HepG2 (cell line): ENCODE results near the gene DIAPH1. TPM values are rescaled to one million over a fixed set of nuclear protein-coding genes. Genes with fewer than 3 reads are reported as not detected.

ENCODE experiments used
- ATAC-seq: fragments of 200-7000 bp; cut with Tn5 transposase; 3 replicates; pipeline ENCODE4 v1.9.1; 2020; ENCODE audit warnings: mild to moderate bottlenecking, moderate library complexity
- BruUV-seq: library from RNA; stranded (reverse); fragments of 400-500 nt; replicated peaks from 2 replicates; lab custom pipeline; 2021; lab: Mats Ljungman, UMichigan
- CTCF ChIA-PET: fragments of 300-600 bp; formaldehyde crosslinking; extraction: SDS; loops from one replicate; lab custom pipeline; 2021; ENCODE audit warnings: low total read pairs, inconsistent platforms, low intra/inter-chr PET ratio; lab: Yijun Ruan, JAX
- POLR2A ChIA-PET: fragments of 350-600 bp; sonication (Branson Sonifier 250); formaldehyde crosslinking; loops from one replicate; lab custom pipeline; 2020; ENCODE audit warnings: antibody characterized with exemption, inconsistent platforms; lab: Yijun Ruan, JAX
- DNase-seq: peaks from one replicate; pipeline ENCODE4 v3.0.0-alpha.2; 2015; ENCODE audit warnings: low spot score
- FAIRE-seq: peaks from 3 replicates; lab custom pipeline; 2011; peaks lifted over from hg19 to GRCh38; lab: Jason Lieb, UNC
- H2AFZ ChIP-seq: one replicate; pipeline ENCODE4 v1.6.1; 2011; ENCODE audit warnings: low read length, inconsistent platforms
- H3K27ac ChIP-seq: fragments of 300-600 bp; 3 replicates; pipeline ENCODE4 v1.8.0; 2011; ENCODE audit warnings: mixed run types, mild to moderate bottlenecking, mixed read lengths, low read length, inconsistent platforms; ENCODE audit not compliant: insufficient read depth; ENCODE audit errors: extremely low read length
- H3K27me3 ChIP-seq, 2 experiments: fragments of 200-600 bp in 1 of 2; 2 replicates in 1 of 2; 3 replicates in 1 of 2; pipeline versions ENCODE4 v1.6.0 to v1.8.0; 2011; ENCODE audit warnings: low read length in 2 of 2, mild to moderate bottlenecking in 2 of 2, moderate library complexity in 2 of 2, inconsistent platforms in 1 of 2; ENCODE audit not compliant: insufficient read depth in 2 of 2, control insufficient read depth in 1 of 2
- H3K36me3 ChIP-seq, 2 experiments: fragments of 200-600 bp in 1 of 2; replicated peaks in 1 of 2; 2 replicates in 1 of 2; 3 replicates in 1 of 2; pipeline versions ENCODE4 v1.5.1 to v1.8.0; 2011; ENCODE audit warnings: low read length in 2 of 2, inconsistent platforms in 1 of 2; ENCODE audit not compliant: insufficient read depth in 2 of 2, control insufficient read depth in 1 of 2
- H3K4me1 ChIP-seq: 2 replicates; pipeline ENCODE4 v1.5.1; 2012; ENCODE audit warnings: low read length, inconsistent platforms; ENCODE audit not compliant: insufficient read depth
- H3K4me2 ChIP-seq: 2 replicates; pipeline ENCODE4 v1.6.0; 2011; ENCODE audit warnings: low read depth, low read length, inconsistent platforms
- H3K4me3 ChIP-seq, 3 experiments: fragments of 200-600 bp in 1 of 3; sonication (generic), shearing (Covaris generic) in 1 of 3; replicated peaks in 1 of 3; 2 replicates each; pipeline ENCODE4 v1.5.1; 2011 to 2016; ENCODE audit warnings: low read length in 3 of 3, inconsistent platforms in 2 of 3, low read depth in 2 of 3, mild to moderate bottlenecking in 2 of 3, control low read depth in 1 of 3, mixed read lengths in 1 of 3; ENCODE audit not compliant: insufficient read depth in 1 of 3
- H3K79me2 ChIP-seq: one replicate; pipeline ENCODE4 v1.6.1; 2011; ENCODE audit warnings: low read length, inconsistent platforms; ENCODE audit not compliant: insufficient read depth
- H3K9ac ChIP-seq: 2 replicates; pipeline ENCODE4 v1.6.0; 2011; ENCODE audit warnings: mild to moderate bottlenecking, low read depth, low read length, inconsistent platforms; ENCODE audit not compliant: insufficient read depth
- H3K9me3 ChIP-seq: 2 replicates; pipeline ENCODE4 v1.5.1; 2012; ENCODE audit warnings: mild to moderate bottlenecking, low read length
- H4K20me1 ChIP-seq: 2 replicates; pipeline ENCODE4 v1.6.0; 2011; ENCODE audit warnings: inconsistent platforms, mild to moderate bottlenecking, low read length, moderate library complexity; ENCODE audit not compliant: insufficient read depth
- EED ChIP-seq: sonication (generic); formaldehyde crosslinking; IDR thresholded peaks from 2 replicates; pipeline ENCODE4 v1.5.0; 2020; ENCODE audit warnings: mild to moderate bottlenecking, missing genetic modification reagents
- HDAC2 ChIP-seq: sonication (generic); formaldehyde crosslinking; IDR thresholded peaks from 2 replicates; pipeline ENCODE4 v1.4.0; 2020; ENCODE audit warnings: missing genetic modification reagents
- KLF12 ChIP-seq: sonication (generic); formaldehyde crosslinking; IDR thresholded peaks from 2 replicates; pipeline ENCODE4 v1.4.0; 2020; ENCODE audit warnings: missing genetic modification reagents, borderline replicate concordance
- KLF16 ChIP-seq, 2 experiments: sonication (generic) in 1 of 2; formaldehyde crosslinking in 1 of 2; IDR thresholded peaks; 2 replicates each; pipeline versions ENCODE4 v1.6.1 to v1.8.0; 2016 to 2023; ENCODE audit warnings: missing genetic modification reagents in 2 of 2, missing compliant biosample characterization in 1 of 2
- MATR3 ChIP-seq: sonication (generic); formaldehyde crosslinking; IDR thresholded peaks from 2 replicates; pipeline ENCODE4 v1.4.0; 2020; ENCODE audit warnings: missing genetic modification reagents
- MED1 ChIP-seq: sonication (generic); formaldehyde crosslinking; IDR thresholded peaks from 2 replicates; pipeline ENCODE4 v1.4.0; 2020; ENCODE audit warnings: missing genetic modification reagents
- MED8 ChIP-seq: sonication (generic); formaldehyde crosslinking; IDR thresholded peaks from 2 replicates; pipeline ENCODE4 v1.8.1; 2023; ENCODE audit warnings: mild to moderate bottlenecking, missing genetic modification reagents; ENCODE audit not compliant: insufficient replicate concordance
- MNT ChIP-seq: fragments of 450-650 bp; IDR thresholded peaks from 2 replicates; pipeline ENCODE4 v1.6.1; 2016
- NPAS2 ChIP-seq: sonication (generic); formaldehyde crosslinking; IDR thresholded peaks from 2 replicates; pipeline ENCODE4 v1.8.0; 2022; ENCODE audit warnings: mild to moderate bottlenecking, missing genetic modification reagents, borderline replicate concordance
- RFX1 ChIP-seq: fragments of 450-650 bp; IDR thresholded peaks from 2 replicates; pipeline ENCODE4 v1.6.1; 2017
- SNRNP70 ChIP-seq: fragments of 200-400 bp; formaldehyde crosslinking; IDR thresholded peaks from 2 replicates; pipeline ENCODE4 v1.6.1; 2017; ENCODE audit warnings: mild to moderate bottlenecking, low read depth, low read length, moderate library complexity
- ZNF264 ChIP-seq: sonication (generic); formaldehyde crosslinking; IDR thresholded peaks from 2 replicates; pipeline ENCODE4 v1.4.0; 2020; ENCODE audit warnings: missing genetic modification reagents
- ZNF550 ChIP-seq: sonication (generic); formaldehyde crosslinking; IDR thresholded peaks from 2 replicates; pipeline ENCODE4 v1.4.0; 2020; ENCODE audit warnings: mild to moderate bottlenecking, missing genetic modification reagents, borderline replicate concordance
- ZSCAN21 ChIP-seq: sonication (generic); formaldehyde crosslinking; IDR thresholded peaks from 2 replicates; pipeline ENCODE4 v1.8.0; 2022; ENCODE audit warnings: mild to moderate bottlenecking, missing genetic modification reagents, moderate library complexity, borderline replicate concordance
- WGBS: methylation state at CpG from one replicate; pipeline ENCODE4 v1.1.6; 2017; ENCODE audit warnings: low lambda C conversion rate; 5-methylcytosine and 5-hydroxymethylcytosine counted together
- in situ Hi-C: cut with HindIII; loops from 2 replicates; pipeline ENCODE4 v1.10.0; 2017; ENCODE audit warnings: low pct_unique_long_range_greater_than_20kb; ENCODE audit not compliant: extremely low pct_ligation_motif_present
- intact Hi-C: fragments of 100-400 bp; cut with micrococcal nuclease; formaldehyde crosslinking; loops from one replicate; pipeline ENCODE4 v1.10.0; 2022; ENCODE audit not compliant: unreplicated experiment
- polyA plus RNA-seq, 8 experiments: library from polyadenylated mRNA; depleted of rRNA in 3 of 8; stranded (reverse) in 7 of 8; unstranded in 1 of 8; fragments of >200 nt; fragmentation: Illumina TruSeq in 4 of 8; extraction: Trizol in 4 of 8; gene quantifications; 2 replicates each; pipeline versions ENCODE4 v1.2.1 to v1.2.3, GENCODE V29; 2011 to 2016; ENCODE audit warnings: low read depth in 4 of 8, missing spikeins in 1 of 8, mixed read lengths in 1 of 8; ENCODE audit not compliant: insufficient read depth in 1 of 8
- total RNA-seq, 5 experiments: library from RNA; depleted of rRNA; stranded (reverse); fragments of >200 nt; fragmentation: Illumina TruSeq; extraction: Trizol; gene quantifications; 2 replicates each; pipeline ENCODE4 v1.2.3, GENCODE V29; 2016; ENCODE audit warnings: low read depth in 1 of 5
- TF ChIP-seq, protein P1 (sequence below): sonication (generic); formaldehyde crosslinking; IDR thresholded peaks from 2 replicates; pipeline ENCODE4 v1.5.0; 2020; ENCODE audit warnings: missing genetic modification reagents
- TF ChIP-seq, protein P2 (sequence below): sonication (generic); formaldehyde crosslinking; IDR thresholded peaks from 2 replicates; pipeline ENCODE4 v1.8.1; 2023; ENCODE audit warnings: mild to moderate bottlenecking, missing genetic modification reagents
- TF ChIP-seq, protein P3 (sequence below): sonication (generic); formaldehyde crosslinking; IDR thresholded peaks from 2 replicates; pipeline ENCODE4 v1.5.0; 2020; ENCODE audit warnings: mild to moderate bottlenecking, missing genetic modification reagents

The DIAPH1 gene
- total and polyA plus RNA-seq, 2 of the 13 experiments (the other 11 are each of a cell fraction or from before 2014, with no cell fraction given) = 25.1 to 33.9 TPM

DNA sequence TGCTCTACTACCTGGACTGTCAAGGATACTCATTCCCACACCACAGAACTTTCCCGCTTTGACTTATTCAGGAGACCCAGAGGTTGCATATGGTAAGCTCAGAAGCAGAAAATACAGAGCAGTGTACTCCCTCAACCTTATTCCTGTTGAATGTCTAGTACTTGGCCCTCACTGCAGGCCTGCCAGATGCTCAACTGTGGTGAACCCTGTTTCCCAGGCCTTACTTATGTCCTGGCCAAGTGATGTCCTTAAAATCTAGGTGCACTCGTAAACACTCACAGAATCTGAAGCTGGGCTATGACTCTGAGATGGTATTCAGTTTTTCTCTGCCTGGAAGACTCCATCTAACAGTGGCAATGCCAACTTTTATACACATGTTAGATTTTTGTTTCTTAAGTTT lies 21.0 kb downstream of the DIAPH1 start:
- ATAC-seq (no peak), DNase-seq (no peak), FAIRE-seq (no peak)
- ChIA-PET CTCF (no interaction called here), POLR2A (interaction anchor here (1.3 to 1.7 kb wide), 2 partner anchors 19 to 34 kb away, joined by 4 to 6 read pairs; no protein-coding TSS in a partner anchor)
- no TSS peak for BruUV-seq
- no peaks in the 10 kb centered on the region for H3K27me3 ChIP-seq
- no peak overlapping the region for H3K9ac ChIP-seq
- H2AFZ ChIP-seq = no peak overlapping the region
- peaks cover 68% of the 10 kb centered on the region for H3K79me2 ChIP-seq
- H3K36me3 ChIP-seq = peaks cover 0 to 22% of the 10 kb centered on the region in 2 experiments; a peak in 4 of 5 replicates
- H3K4me1 ChIP-seq = peaks cover 32% of the 10 kb centered on the region
- no peak overlapping the region for H3K27ac ChIP-seq
- in situ Hi-C loops = no loop called here
- no peak overlapping the region for H3K4me2 ChIP-seq
- H4K20me1 ChIP-seq = no peaks in the 10 kb centered on the region
- no peak overlapping the region for H3K4me3 ChIP-seq
- intact Hi-C loops = no loop called here
- TF ChIP-seq RFX1 = no peak
- TF ChIP-seq, protein P1, sequence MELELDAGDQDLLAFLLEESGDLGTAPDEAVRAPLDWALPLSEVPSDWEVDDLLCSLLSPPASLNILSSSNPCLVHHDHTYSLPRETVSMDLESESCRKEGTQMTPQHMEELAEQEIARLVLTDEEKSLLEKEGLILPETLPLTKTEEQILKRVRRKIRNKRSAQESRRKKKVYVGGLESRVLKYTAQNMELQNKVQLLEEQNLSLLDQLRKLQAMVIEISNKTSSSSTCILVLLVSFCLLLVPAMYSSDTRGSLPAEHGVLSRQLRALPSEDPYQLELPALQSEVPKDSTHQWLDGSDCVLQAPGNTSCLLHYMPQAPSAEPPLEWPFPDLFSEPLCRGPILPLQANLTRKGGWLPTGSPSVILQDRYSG = no peak
- TF ChIP-seq ZNF550 (CRISPR knock-in tag) = no peak
- no peak for TF ChIP-seq ZSCAN21 (CRISPR knock-in tag)
- no peak for TF ChIP-seq MED1 (CRISPR knock-in tag)
- TF ChIP-seq EED (CRISPR knock-in tag) = no peak
- TF ChIP-seq KLF16 (CRISPR knock-in tag; IDR thresholded peaks at IDR 0.05) = no peak
- no peak for TF ChIP-seq KLF12 (CRISPR knock-in tag)
- TF ChIP-seq, protein P2, sequence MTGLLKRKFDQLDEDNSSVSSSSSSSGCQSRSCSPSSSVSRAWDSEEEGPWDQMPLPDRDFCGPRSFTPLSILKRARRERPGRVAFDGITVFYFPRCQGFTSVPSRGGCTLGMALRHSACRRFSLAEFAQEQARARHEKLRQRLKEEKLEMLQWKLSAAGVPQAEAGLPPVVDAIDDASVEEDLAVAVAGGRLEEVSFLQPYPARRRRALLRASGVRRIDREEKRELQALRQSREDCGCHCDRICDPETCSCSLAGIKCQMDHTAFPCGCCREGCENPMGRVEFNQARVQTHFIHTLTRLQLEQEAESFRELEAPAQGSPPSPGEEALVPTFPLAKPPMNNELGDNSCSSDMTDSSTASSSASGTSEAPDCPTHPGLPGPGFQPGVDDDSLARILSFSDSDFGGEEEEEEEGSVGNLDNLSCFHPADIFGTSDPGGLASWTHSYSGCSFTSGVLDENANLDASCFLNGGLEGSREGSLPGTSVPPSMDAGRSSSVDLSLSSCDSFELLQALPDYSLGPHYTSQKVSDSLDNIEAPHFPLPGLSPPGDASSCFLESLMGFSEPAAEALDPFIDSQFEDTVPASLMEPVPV (CRISPR knock-in tag) = no peak
- no peak for TF ChIP-seq NPAS2 (CRISPR knock-in tag)
- TF ChIP-seq MED8 (CRISPR knock-in tag) = no peak
- TF ChIP-seq HDAC2 = no peak
- TF ChIP-seq ZNF264 = no peak
- TF ChIP-seq MATR3 (CRISPR knock-in tag) = no peak
- TF ChIP-seq MNT = no peak
- TF ChIP-seq SNRNP70 = no peak
- TF ChIP-seq, protein P3, sequence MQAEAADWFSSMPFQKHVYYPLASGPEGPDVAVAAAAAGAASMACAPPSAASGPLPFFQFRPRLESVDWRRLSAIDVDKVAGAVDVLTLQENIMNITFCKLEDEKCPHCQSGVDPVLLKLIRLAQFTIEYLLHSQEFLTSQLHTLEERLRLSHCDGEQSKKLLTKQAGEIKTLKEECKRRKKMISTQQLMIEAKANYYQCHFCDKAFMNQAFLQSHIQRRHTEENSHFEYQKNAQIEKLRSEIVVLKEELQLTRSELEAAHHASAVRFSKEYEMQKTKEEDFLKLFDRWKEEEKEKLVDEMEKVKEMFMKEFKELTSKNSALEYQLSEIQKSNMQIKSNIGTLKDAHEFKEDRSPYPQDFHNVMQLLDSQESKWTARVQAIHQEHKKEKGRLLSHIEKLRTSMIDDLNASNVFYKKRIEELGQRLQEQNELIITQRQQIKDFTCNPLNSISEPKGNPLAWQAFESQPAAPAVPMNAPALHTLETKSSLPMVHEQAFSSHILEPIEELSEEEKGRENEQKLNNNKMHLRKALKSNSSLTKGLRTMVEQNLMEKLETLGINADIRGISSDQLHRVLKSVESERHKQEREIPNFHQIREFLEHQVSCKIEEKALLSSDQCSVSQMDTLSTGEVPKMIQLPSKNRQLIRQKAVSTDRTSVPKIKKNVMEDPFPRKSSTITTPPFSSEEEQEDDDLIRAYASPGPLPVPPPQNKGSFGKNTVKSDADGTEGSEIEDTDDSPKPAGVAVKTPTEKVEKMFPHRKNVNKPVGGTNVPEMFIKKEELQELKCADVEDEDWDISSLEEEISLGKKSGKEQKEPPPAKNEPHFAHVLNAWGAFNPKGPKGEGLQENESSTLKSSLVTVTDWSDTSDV = no peak
- 97% methylated on average over 2 of the region's 2 CpGs for WGBS
- H3K9me3 ChIP-seq = no peaks in the 10 kb centered on the region
